Activated CD8-positive, alpha-beta T cell treated with anti-CD3 and anti-CD28 coated beads, Interleukin-2, amount 10 ng/mL, durations not matched to agents 7 days and 5 days (primary cell): ENCODE results near the gene MFAP1. TPM values are rescaled to one million over a fixed set of nuclear protein-coding genes. Genes with fewer than 3 reads are reported as not detected.
A peak's percentile ranks its signal among the peaks of the same experiment; 100 is the strongest.

Experiments
- ATAC-seq: fragments of 150-1000 bp; cut with Tn5 transposase; one replicate; pipeline ENCODE4 v1.10.0; 2021; ENCODE audit warnings: moderate library complexity
- CTCF ChIA-PET: fragments of 350-600 bp; sonication (Branson Sonifier 250); formaldehyde crosslinking; loops from one replicate; lab custom pipeline; 2021; ENCODE audit warnings: antibody characterized with exemption; lab: Charles Lee
- POLR2A ChIA-PET: fragments of 350-600 bp; sonication (Branson Sonifier 250); formaldehyde crosslinking; loops from one replicate; lab custom pipeline; 2021; ENCODE audit warnings: antibody characterized with exemption; lab: Charles Lee
- DNase-seq: peaks from one replicate; pipeline ENCODE4 v3.0.0-alpha.2; 2020
- H3K27ac Mint-ChIP-seq: one replicate; pipeline ENCODE4 v1.8.0; 2021; ENCODE audit warnings: mild to moderate bottlenecking, mixed read lengths
- H3K27me3 Mint-ChIP-seq: one replicate; pipeline ENCODE4 v1.8.0; 2021; ENCODE audit warnings: low read depth, mixed read lengths
- H3K36me3 Mint-ChIP-seq: one replicate; pipeline ENCODE4 v1.8.0; 2021; ENCODE audit warnings: low read depth, mixed read lengths
- H3K4me1 Mint-ChIP-seq: one replicate; pipeline ENCODE4 v1.8.0; 2021; ENCODE audit warnings: low read depth, mixed read lengths
- H3K4me3 Mint-ChIP-seq: one replicate; pipeline ENCODE4 v1.8.0; 2021; ENCODE audit warnings: mild to moderate bottlenecking, mixed read lengths
- H3K9me3 Mint-ChIP-seq: one replicate; pipeline ENCODE4 v1.8.0; 2022; ENCODE audit warnings: mixed read lengths; ENCODE audit not compliant: insufficient read depth
- microRNA-seq: library from miRNA; unstranded; fragments of <30 nt; microRNA quantifications from one replicate; pipeline ENCODE4 v1.2.0, GENCODE V29; 2022
- total RNA-seq, 2 experiments: library from RNA; stranded (reverse); gene quantifications; one replicate each; pipeline ENCODE4 v1.2.3, GENCODE V29; 2021

MFAP1 gene
- total RNA-seq, 2 experiments from 2014 or later, result 35.8 to 40.1 TPM

GRCh38 chr15:43775411-43775965 is 49.0 kb downstream of the MFAP1 start:
- no peaks in the 10 kb centered on the region for H3K9me3 Mint-ChIP-seq
- H3K4me1 Mint-ChIP-seq, result peaks cover 28% of the 10 kb centered on the region
- H3K27me3 Mint-ChIP-seq, result no peaks in the 10 kb centered on the region
- DNase-seq (no peak), ATAC-seq (no peak)
- CTCF ChIA-PET, result interaction anchor here (2.1 kb wide), 1 partner anchor 50 kb away, joined by 11 read pairs; the partner anchor contains the start of gene MFAP1
- H3K36me3 Mint-ChIP-seq, result peaks cover 43% of the 10 kb centered on the region
- H3K27ac Mint-ChIP-seq, result no peak overlapping the region
- peak overlapping the region; percentile 92 for H3K4me3 Mint-ChIP-seq
- POLR2A ChIA-PET, result interaction anchor here (0.6 to 2.7 kb wide), 5 partner anchors 11 to 52 kb away, joined by 3 to 18 read pairs (median 6); partner anchors contain the start of genes HYPK, MFAP1 and SERINC4

- H3K4me3 Mint-ChIP-seq, result no peak overlapping the region
- ChIA-PET CTCF (no interaction called here), POLR2A (interaction anchor here (0.6 to 0.8 kb wide), 2 partner anchors 19 to 21 kb away, joined by 3 to 4 read pairs; no protein-coding TSS in a partner anchor)
- H3K4me1 Mint-ChIP-seq, result peaks cover 27% of the 10 kb centered on the region
- H3K36me3 Mint-ChIP-seq, result peaks cover 57% of the 10 kb centered on the region
- no peaks in the 10 kb centered on the region for H3K9me3 Mint-ChIP-seq
- H3K27me3 Mint-ChIP-seq, result no peaks in the 10 kb centered on the region
- ATAC-seq, result no peak
- no peak overlapping the region for H3K27ac Mint-ChIP-seq
- no peak for DNase-seq
Measured at GRCh38 chr15:43774062-43774461, 50.4 kb downstream of the MFAP1 start.

- ChIA-PET POLR2A (no interaction called here), CTCF (no interaction called here)
- Mint-ChIP-seq H3K27ac (no peak overlapping the region), H3K4me1 (peaks cover 20% of the 10 kb centered on the region), H3K27me3 (no peaks in the 10 kb centered on the region), H3K9me3 (no peaks in the 10 kb centered on the region), H3K4me3 (no peak overlapping the region), H3K36me3 (peaks cover 70% of the 10 kb centered on the region)
- no peak for ATAC-seq
- DNase-seq, result no peak
Measured at GRCh38 chr15:43772624-43773023, 51.9 kb downstream of the MFAP1 start.

- Mint-ChIP-seq H3K4me1 (peaks cover 16% of the 10 kb centered on the region), H3K4me3 (no peak overlapping the region), H3K9me3 (no peaks in the 10 kb centered on the region), H3K27me3 (no peaks in the 10 kb centered on the region), H3K36me3 (peaks cover 69% of the 10 kb centered on the region), H3K27ac (no peak overlapping the region)
- CTCF ChIA-PET, result interaction anchor here (1.2 to 1.3 kb wide), 2 partner anchors 21 to 28 kb away, joined by 3 read pairs; partner anchors contain the start of genes HYPK and SERINC4
- ATAC-seq, result no peak
- POLR2A ChIA-PET, result interaction anchor here (0.6 kb wide), 1 partner anchor 19 kb away, joined by 3 read pairs; no protein-coding TSS in a partner anchor
- DNase-seq, result no peak
Measured at GRCh38 chr15:43771816-43772215, 52.7 kb downstream of the MFAP1 start.

- POLR2A ChIA-PET, result interaction anchor here (0.7 kb wide), 1 partner anchor 329 kb away, joined by 3 read pairs; no protein-coding TSS in a partner anchor
- Mint-ChIP-seq H3K9me3 (no peaks in the 10 kb centered on the region), H3K27me3 (no peaks in the 10 kb centered on the region), H3K4me1 (peaks cover 5% of the 10 kb centered on the region), H3K36me3 (peaks cover 84% of the 10 kb centered on the region), H3K4me3 (no peak overlapping the region), H3K27ac (no peak overlapping the region)
- DNase-seq (peak; percentile 71), ATAC-seq (peak; percentile 57)
- CTCF ChIA-PET, result interaction anchor here (0.6 to 1.8 kb wide), 14 partner anchors 12 to 119 kb away, joined by 3 to 9 read pairs (median 5); no protein-coding TSS in a partner anchor
Measured at GRCh38 chr15:43769584-43770228, 54.8 kb downstream of the MFAP1 start.

GRCh38 chr15:43763819-43764446 is 60.6 kb downstream of the MFAP1 start:
- ATAC-seq (no peak), DNase-seq (no peak)
- Mint-ChIP-seq H3K36me3 (peaks cover 70% of the 10 kb centered on the region), H3K9me3 (no peaks in the 10 kb centered on the region), H3K4me3 (no peak overlapping the region), H3K4me1 (no peaks in the 10 kb centered on the region), H3K27me3 (no peaks in the 10 kb centered on the region), H3K27ac (no peak overlapping the region)
- POLR2A ChIA-PET, result interaction anchor here (0.6 to 1.7 kb wide), 2 partner anchors 11 to 12 kb away, joined by 3 to 6 read pairs; partner anchors contain the start of gene ELL3
- CTCF ChIA-PET, result interaction anchor here (1.3 kb wide), 1 partner anchor 61 kb away, joined by 3 read pairs; the partner anchor contains the start of gene MFAP1

GRCh38 chr15:43762824-43763223 is 61.7 kb downstream of the MFAP1 start:
- POLR2A ChIA-PET, result no interaction called here
- H3K27me3 Mint-ChIP-seq, result no peaks in the 10 kb centered on the region
- no peaks in the 10 kb centered on the region for H3K9me3 Mint-ChIP-seq
- H3K4me3 Mint-ChIP-seq, result no peak overlapping the region
- no peak for DNase-seq
- CTCF ChIA-PET, result no interaction called here
- no peak overlapping the region for H3K27ac Mint-ChIP-seq
- H3K36me3 Mint-ChIP-seq, result peaks cover 64% of the 10 kb centered on the region
- no peak for ATAC-seq
- H3K4me1 Mint-ChIP-seq, result no peaks in the 10 kb centered on the region

Small RNA genes within 50 kb of the gene (microRNA-seq; reads per million reads assigned to microRNA genes)
- gene MIR1282, result not detected

Other genes with a start within 250 kb of the MFAP1 start
- 10 to 100 TPM; 42.5 to 48.3 TPM for gene PPIP5K1, start 234.5 kb downstream of the MFAP1 start, total RNA-seq
- gene CKMT1B, start 230.7 kb downstream of the MFAP1 start, total RNA-seq, result not detected
- under 1 TPM; 0.40 to 0.52 TPM for gene STRC, start 205.9 kb downstream of the MFAP1 start, total RNA-seq
- 1 to 10 TPM; 6.0 to 9.1 TPM for gene CATSPER2, start 175.8 kb downstream of the MFAP1 start, total RNA-seq
- gene CKMT1A, start 130.8 kb downstream of the MFAP1 start, total RNA-seq, result not detected
- gene PDIA3, start 78.3 kb downstream of the MFAP1 start, total RNA-seq, result 100 to 1,000 TPM; 306 to 313 TPM
- gene ELL3, start 47.7 kb downstream of the MFAP1 start, total RNA-seq, result 1 to 10 TPM; 3.1 to 4.4 TPM
- gene SERF2, start 32.4 kb downstream of the MFAP1 start, total RNA-seq, result 1,000 to 10,000 TPM; 1,025 to 1,042 TPM
- under 1 TPM; 0.21 to 0.39 TPM for gene SERINC4, start 24.5 kb downstream of the MFAP1 start, total RNA-seq
- 10 to 100 TPM; 15.8 to 19.9 TPM for gene HYPK, start 24.1 kb downstream of the MFAP1 start, total RNA-seq
- gene WDR76, start 2.3 kb upstream of the MFAP1 start, total RNA-seq, result 10 to 100 TPM; 87.0 to 88.7 TPM